Muscle of leg (tissue), 11 donors: ENCODE measurements around the gene MDH2. TPM values are rescaled to one million over a fixed set of nuclear protein-coding genes. Genes with fewer than 3 reads are reported as not detected.
"Not testable (repeated sequence)": the region's sequence is repeated elsewhere in the genome, so short reads cannot be mapped to it uniquely, and the experiment has no call there.

Experiments used
- DNase-seq: peaks from one replicate; pipeline ENCODE4 v3.0.0; 2013
- H3K27ac ChIP-seq: one replicate; pipeline ENCODE4 v1.5.1; 2013; ENCODE audit warnings: mild to moderate bottlenecking, low read length, control low read depth
- H3K27me3 ChIP-seq: one replicate; pipeline ENCODE4 v1.6.1; 2013; ENCODE audit warnings: low read length; ENCODE audit not compliant: control insufficient read depth, insufficient read depth
- H3K36me3 ChIP-seq: one replicate; pipeline ENCODE4 v1.6.1; 2013; ENCODE audit warnings: low read length; ENCODE audit not compliant: control insufficient read depth, insufficient read depth
- H3K4me1 ChIP-seq: one replicate; pipeline ENCODE4 v1.6.1; 2013; ENCODE audit warnings: low read length; ENCODE audit not compliant: control insufficient read depth, insufficient read depth
- H3K4me3 ChIP-seq: one replicate; pipeline ENCODE4 v1.5.1; 2013; ENCODE audit warnings: low read length, control low read depth
- H3K9me3 ChIP-seq: replicated peaks from 2 replicates; pipeline ENCODE4 v1.6.1; 2013; ENCODE audit warnings: low read depth, low read length; ENCODE audit not compliant: control insufficient read depth
- WGBS: methylation state at CpG from one replicate; pipeline ENCODE4 v1.1.5; 2013; ENCODE audit warnings: missing lambda C conversion rate; ENCODE audit not compliant: insufficient coverage; 5-methylcytosine and 5-hydroxymethylcytosine counted together
- polyA plus RNA-seq, 8 donors: library from polyadenylated mRNA; unstranded; fragments of 120-200 nt; gene quantifications; one replicate each; pipeline versions ENCODE4 v1.2.1 to v1.2.3, GENCODE V29; 2013; ENCODE audit warnings: inconsistent platforms in 1 of 8, low replicate concordance in 1 of 8; ENCODE audit not compliant: insufficient read length in 8 of 8, insufficient read depth in 1 of 8
- total RNA-seq: library from RNA; stranded (reverse); fragments of 120-200 nt; gene quantifications from one replicate; pipeline ENCODE4 v1.2.4, GENCODE V29; 2013

The MDH2 gene
- total and polyA plus RNA-seq, 9 donors, result 59.8 to 272 (median 244) TPM

DNA sequence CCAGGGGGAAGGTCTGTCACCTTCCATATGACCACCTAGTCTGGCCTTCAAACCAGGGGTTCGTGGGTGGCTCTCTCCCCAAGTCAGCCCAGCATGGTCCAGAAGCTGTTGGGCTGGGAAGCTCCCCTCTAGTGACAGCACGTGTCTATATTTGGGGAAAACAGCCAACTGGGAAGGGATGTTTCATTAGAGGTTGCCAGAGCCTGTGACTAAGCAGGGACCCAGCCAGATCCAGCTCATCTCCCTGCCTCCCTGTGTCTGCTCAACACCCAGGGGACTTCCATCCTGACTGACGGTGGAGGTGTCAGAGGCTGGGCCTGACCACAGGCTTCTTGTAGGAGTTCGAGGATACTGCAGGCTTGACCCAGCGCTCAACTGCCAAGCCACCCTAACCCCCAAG, 10.6 kb upstream of the MDH2 start:
- H3K27ac ChIP-seq, result no peak overlapping the region
- WGBS, result 100% methylated on average over 1 of the region's 5 CpGs
- H3K36me3 ChIP-seq, result peaks cover 3% of the 10 kb centered on the region
- peak; percentile 79 for DNase-seq
- H3K9me3 ChIP-seq, result no peaks in the 10 kb centered on the region
- no peaks in the 10 kb centered on the region for H3K4me1 ChIP-seq
- no peaks in the 10 kb centered on the region for H3K27me3 ChIP-seq
- H3K4me3 ChIP-seq, result no peak overlapping the region

DNA sequence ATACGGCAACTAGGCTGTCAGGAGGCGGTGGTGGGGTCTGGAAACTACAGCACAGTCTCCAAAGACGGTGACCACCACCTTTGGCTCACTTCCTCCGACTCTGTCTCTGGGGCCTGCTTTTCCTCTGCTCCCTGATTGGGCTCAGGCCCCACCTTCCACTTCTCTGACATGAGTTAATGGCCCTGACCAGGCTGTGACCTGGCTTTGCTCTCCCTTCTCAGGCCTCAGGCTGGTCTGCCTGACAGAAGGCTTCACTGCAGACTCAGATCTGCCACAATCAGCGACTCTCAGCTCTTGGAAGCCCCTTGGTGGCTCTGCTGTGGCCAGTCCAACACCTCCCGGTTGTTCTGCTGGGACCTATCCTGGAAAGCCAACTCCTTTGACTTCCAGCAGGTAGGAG, 7.8 kb upstream of the MDH2 start:
- WGBS, result 60% methylated on average over 6 of the region's 6 CpGs

DNA sequence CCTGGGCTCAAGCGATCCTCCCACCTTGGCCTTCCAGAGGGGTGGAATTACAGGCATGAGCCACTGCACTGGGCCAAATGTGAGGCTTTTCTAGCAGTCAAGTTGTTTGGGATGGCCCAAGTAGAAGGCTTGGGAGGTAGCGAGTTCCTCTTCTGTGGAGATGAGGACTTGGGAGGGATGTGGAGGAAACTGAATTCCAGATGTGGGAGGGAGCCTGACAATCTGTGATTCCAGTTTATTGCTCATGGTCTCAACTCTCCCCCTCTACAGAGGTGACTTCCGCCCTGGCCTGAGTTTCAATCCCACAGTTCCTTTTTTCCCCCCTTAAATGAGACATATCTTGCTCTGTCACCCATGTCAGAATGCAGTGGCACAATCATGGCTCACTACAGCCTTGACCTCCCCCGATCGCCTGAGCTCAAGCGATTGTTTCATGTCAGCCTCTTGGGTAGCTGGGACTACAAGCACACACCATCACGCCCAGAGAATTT, 3.5 kb upstream of the MDH2 start:
- Histone ChIP-seq H3K27ac (no peak overlapping the region), H3K9me3 (no peaks in the 10 kb centered on the region), H3K36me3 (peaks cover 3% of the 10 kb centered on the region), H3K4me3 (no peak overlapping the region), H3K27me3 (no peaks in the 10 kb centered on the region), H3K4me1 (peaks cover 14% of the 10 kb centered on the region)
- 96% methylated on average over 3 of the region's 7 CpGs for WGBS
- DNase-seq, result no peak

More for the DNA sequence above, 7.8 kb upstream of the MDH2 start:
- no peaks in the 10 kb centered on the region for H3K4me1 ChIP-seq
- H3K9me3 ChIP-seq, result no peaks in the 10 kb centered on the region
- H3K4me3 ChIP-seq, result no peak overlapping the region
- no peak for DNase-seq
- no peaks in the 10 kb centered on the region for H3K27me3 ChIP-seq
- no peak overlapping the region for H3K27ac ChIP-seq
- peaks cover 5% of the 10 kb centered on the region for H3K36me3 ChIP-seq

GRCh38 chr7:76047305-76047810, 548 bp upstream of the MDH2 start:
- Histone ChIP-seq H3K4me3 (peak overlapping the region; percentile 100), H3K27ac (peak overlapping the region; percentile 94), H3K36me3 (peaks cover 9% of the 10 kb centered on the region), H3K9me3 (no peaks in the 10 kb centered on the region), H3K4me1 (peaks cover 14% of the 10 kb centered on the region), H3K27me3 (no peaks in the 10 kb centered on the region)
- WGBS, result 0% methylated on average over 15 of the region's 21 CpGs
- DNase-seq, result no peak

GRCh38 chr7:76048668-76048988, 722 bp downstream of the MDH2 start:
- H3K4me3 ChIP-seq, result peak overlapping the region; percentile 100
- no peaks in the 10 kb centered on the region for H3K9me3 ChIP-seq
- H3K27ac ChIP-seq, result peak overlapping the region; percentile 94
- peaks cover 14% of the 10 kb centered on the region for H3K4me1 ChIP-seq
- WGBS, result 0% methylated on average over 2 of the region's 9 CpGs
- no peaks in the 10 kb centered on the region for H3K27me3 ChIP-seq
- H3K36me3 ChIP-seq, result peaks cover 13% of the 10 kb centered on the region
- no peak for DNase-seq

DNA sequence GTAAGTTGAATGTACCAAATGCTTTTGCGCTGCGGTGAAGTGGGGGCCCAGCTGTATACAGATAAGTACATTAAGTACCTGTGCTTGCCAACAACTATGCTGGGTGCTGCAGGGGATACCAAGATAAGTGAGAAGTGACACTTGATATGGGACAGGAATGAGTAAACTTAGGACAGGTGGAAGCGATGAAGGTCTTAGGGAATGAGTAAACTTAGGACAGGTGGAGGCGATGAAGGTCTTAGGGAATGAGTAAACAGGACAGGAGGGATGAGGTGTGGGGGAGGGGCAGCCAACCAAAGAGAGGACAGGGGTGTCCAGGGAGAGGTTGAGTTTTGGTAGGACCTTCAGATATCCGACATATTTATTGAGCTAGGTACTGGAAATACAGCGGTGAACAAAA, 1.4 kb downstream of the MDH2 start:
- no peak for DNase-seq

DNA sequence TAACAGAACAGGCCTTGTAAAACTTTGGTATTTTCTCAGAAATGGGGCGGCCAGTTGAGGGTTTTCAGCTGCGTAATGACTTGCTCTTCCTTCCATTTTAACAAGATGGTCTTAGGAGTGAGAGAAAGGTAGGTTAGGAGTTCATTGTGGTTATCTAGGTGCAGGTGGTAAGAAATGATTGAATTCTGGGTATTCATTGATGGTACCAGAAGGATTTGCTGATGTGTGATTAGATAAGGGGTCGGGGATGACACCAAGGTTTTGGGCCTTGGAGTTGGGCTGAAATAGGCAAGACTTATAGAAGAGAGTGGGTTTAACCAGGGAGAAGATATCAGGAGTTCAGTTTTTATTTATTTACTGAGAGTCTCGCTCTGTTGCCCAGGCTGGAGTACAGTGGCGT, 2.6 kb downstream of the MDH2 start:
- no peaks in the 10 kb centered on the region for H3K9me3 ChIP-seq

More for the DNA sequence above, 1.4 kb downstream of the MDH2 start:
- Histone ChIP-seq H3K27me3 (no peaks in the 10 kb centered on the region), H3K9me3 (no peaks in the 10 kb centered on the region), H3K4me1 (peaks cover 14% of the 10 kb centered on the region), H3K36me3 (peaks cover 19% of the 10 kb centered on the region), H3K27ac (no peak overlapping the region), H3K4me3 (no peak overlapping the region)
- 86% methylated on average over 3 of the region's 6 CpGs for WGBS

GRCh38 chr7:76051840-76052239, 3.9 kb downstream of the MDH2 start:
- no peaks in the 10 kb centered on the region for H3K9me3 ChIP-seq
- no peaks in the 10 kb centered on the region for H3K27me3 ChIP-seq
- no CpG with 5 or more reads among the region's 4 CpGs for WGBS
- no peak overlapping the region for H3K27ac ChIP-seq
- no peak for DNase-seq
- no peak overlapping the region for H3K4me3 ChIP-seq
- peaks cover 14% of the 10 kb centered on the region for H3K4me1 ChIP-seq
- peaks cover 35% of the 10 kb centered on the region for H3K36me3 ChIP-seq

More for the DNA sequence above, 2.6 kb downstream of the MDH2 start:
- Histone ChIP-seq H3K36me3 (peaks cover 30% of the 10 kb centered on the region), H3K27me3 (no peaks in the 10 kb centered on the region), H3K4me3 (no peak overlapping the region), H3K4me1 (peaks cover 14% of the 10 kb centered on the region), H3K27ac (no peak overlapping the region)
- WGBS, result 98% methylated on average over 4 of the region's 5 CpGs
- DNase-seq, result no peak

- peaks cover 10% of the 10 kb centered on the region for H3K4me1 ChIP-seq
- 94% methylated on average over 5 of the region's 8 CpGs for WGBS
- not testable (repeated sequence) for DNase-seq, H3K4me3 ChIP-seq, H3K9me3 ChIP-seq, H3K27me3 ChIP-seq, H3K27ac ChIP-seq
- peaks cover 42% of the 10 kb centered on the region for H3K36me3 ChIP-seq
These were observed 4.8 kb downstream of the MDH2 start for GRCh38 chr7:76052681-76053080.

GRCh38 chr7:76053461-76053860, 5.6 kb downstream of the MDH2 start:
- WGBS, result 89% methylated on average over 5 of the region's 6 CpGs
- H3K27me3 ChIP-seq, result no peaks in the 10 kb centered on the region
- H3K4me3 ChIP-seq, result no peak overlapping the region
- peaks cover 10% of the 10 kb centered on the region for H3K4me1 ChIP-seq
- H3K9me3 ChIP-seq, result no peaks in the 10 kb centered on the region
- DNase-seq, result no peak
- peaks cover 50% of the 10 kb centered on the region for H3K36me3 ChIP-seq
- H3K27ac ChIP-seq, result no peak overlapping the region
